ENCODE measurements around the gene DLGAP1. TPM values are rescaled to one million over a fixed set of nuclear protein-coding genes. Genes with fewer than 3 reads are reported as not detected.
A peak's percentile ranks its signal among the peaks of the same experiment; 100 is the strongest.

DLGAP1 gene
- total and polyA plus RNA-seq, 10 of the 15 experiments (the other 5 are each of a cell fraction or from before 2014, with no cell fraction given), result 0.23 to 27.6 (median 1.9) TPM

DNA sequence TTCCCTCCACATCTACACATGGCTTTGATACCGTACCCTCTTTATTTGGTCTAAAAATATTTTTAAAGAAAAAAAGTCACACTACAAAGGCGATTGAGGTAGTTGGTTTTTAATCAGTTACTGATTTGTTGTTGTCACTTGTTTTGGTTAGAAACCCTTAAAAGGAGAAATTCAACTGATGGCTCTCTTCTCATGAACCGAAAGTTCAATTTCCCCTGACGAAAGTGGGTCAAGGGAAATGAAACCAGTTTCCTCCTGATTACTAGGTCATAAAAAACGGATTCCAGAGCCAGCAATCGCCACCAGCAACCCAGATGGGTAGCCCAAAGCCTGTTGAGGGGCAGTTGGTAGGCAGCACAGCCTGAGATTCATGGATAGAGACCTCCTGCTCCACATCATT lies 63.2 kb downstream of the DLGAP1 start (continued):
- TF ChIP-seq, protein P1, sequence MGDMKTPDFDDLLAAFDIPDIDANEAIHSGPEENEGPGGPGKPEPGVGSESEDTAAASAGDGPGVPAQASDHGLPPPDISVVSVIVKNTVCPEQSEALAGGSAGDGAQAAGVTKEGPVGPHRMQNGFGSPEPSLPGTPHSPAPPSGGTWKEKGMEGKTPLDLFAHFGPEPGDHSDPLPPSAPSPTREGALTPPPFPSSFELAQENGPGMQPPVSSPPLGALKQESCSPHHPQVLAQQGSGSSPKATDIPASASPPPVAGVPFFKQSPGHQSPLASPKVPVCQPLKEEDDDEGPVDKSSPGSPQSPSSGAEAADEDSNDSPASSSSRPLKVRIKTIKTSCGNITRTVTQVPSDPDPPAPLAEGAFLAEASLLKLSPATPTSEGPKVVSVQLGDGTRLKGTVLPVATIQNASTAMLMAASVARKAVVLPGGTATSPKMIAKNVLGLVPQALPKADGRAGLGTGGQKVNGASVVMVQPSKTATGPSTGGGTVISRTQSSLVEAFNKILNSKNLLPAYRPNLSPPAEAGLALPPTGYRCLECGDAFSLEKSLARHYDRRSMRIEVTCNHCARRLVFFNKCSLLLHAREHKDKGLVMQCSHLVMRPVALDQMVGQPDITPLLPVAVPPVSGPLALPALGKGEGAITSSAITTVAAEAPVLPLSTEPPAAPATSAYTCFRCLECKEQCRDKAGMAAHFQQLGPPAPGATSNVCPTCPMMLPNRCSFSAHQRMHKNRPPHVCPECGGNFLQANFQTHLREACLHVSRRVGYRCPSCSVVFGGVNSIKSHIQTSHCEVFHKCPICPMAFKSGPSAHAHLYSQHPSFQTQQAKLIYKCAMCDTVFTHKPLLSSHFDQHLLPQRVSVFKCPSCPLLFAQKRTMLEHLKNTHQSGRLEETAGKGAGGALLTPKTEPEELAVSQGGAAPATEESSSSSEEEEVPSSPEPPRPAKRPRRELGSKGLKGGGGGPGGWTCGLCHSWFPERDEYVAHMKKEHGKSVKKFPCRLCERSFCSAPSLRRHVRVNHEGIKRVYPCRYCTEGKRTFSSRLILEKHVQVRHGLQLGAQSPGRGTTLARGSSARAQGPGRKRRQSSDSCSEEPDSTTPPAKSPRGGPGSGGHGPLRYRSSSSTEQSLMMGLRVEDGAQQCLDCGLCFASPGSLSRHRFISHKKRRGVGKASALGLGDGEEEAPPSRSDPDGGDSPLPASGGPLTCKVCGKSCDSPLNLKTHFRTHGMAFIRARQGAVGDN (IDR thresholded peaks at IDR 0.05), result 0 out of 2 replicates have a peak, but pooled peaks have one; percentile 60
- TF ChIP-seq JUNB (IDR thresholded peaks at IDR 0.05) (no peak), ZNF622 (IDR thresholded peaks at IDR 0.05) (no peak), TCF3 (IDR thresholded peaks at IDR 0.05; ENCODE audit: borderline replicate concordance, insufficient read depth, low read depth, low read length) (no peak), NBN (IDR thresholded peaks at IDR 0.05) (peak; percentile 36), EP300 (IDR thresholded peaks at IDR 0.05; ENCODE audit: borderline replicate concordance in 1 of 2, control insufficient read depth in 1 of 2, low read depth in 2 of 2, low read length in 2 of 2) (peak; percentile 96 to 99), SRF (IDR thresholded peaks at IDR 0.05; ENCODE audit: low read depth in 2 of 2, low read length in 2 of 2) (no peak), PAX5 (IDR thresholded peaks at IDR 0.05; ENCODE audit: borderline replicate concordance, low read depth, low read length) (no peak), SMAD5 (IDR thresholded peaks at IDR 0.05; ENCODE audit: low read depth) (no peak), TAF1 (IDR thresholded peaks at IDR 0.05; ENCODE audit: borderline replicate concordance, low read depth, low read length) (no peak), CBX5 (IDR thresholded peaks at IDR 0.05; ENCODE audit: low read depth) (no peak), BACH1 (IDR thresholded peaks at IDR 0.05; ENCODE audit: borderline replicate concordance) (peak; percentile 32; the same call in 1 of the 2 replicates), EZH2 (IDR thresholded peaks at IDR 0.05; ENCODE audit: borderline replicate concordance, control insufficient read depth, low read depth, low read length) (no peak), YBX1 (IDR thresholded peaks at IDR 0.05) (no peak), IKZF1 (conservative IDR thresholded peaks at IDR 0.05) (peak; percentile 96), NR2C2 (IDR thresholded peaks at IDR 0.05; ENCODE audit: borderline replicate concordance, control insufficient read depth, insufficient read length, low read depth) (no peak), ZNF217 (IDR thresholded peaks at IDR 0.05) (no peak), WRNIP1 (IDR thresholded peaks at IDR 0.05; ENCODE audit: borderline replicate concordance, low read depth, low read length) (no peak), GATAD2B (conservative IDR thresholded peaks at IDR 0.05; ENCODE audit: low read depth) (peak; percentile 51; the same call in 1 of the 2 replicates)
- TF ChIP-seq, protein P2, sequence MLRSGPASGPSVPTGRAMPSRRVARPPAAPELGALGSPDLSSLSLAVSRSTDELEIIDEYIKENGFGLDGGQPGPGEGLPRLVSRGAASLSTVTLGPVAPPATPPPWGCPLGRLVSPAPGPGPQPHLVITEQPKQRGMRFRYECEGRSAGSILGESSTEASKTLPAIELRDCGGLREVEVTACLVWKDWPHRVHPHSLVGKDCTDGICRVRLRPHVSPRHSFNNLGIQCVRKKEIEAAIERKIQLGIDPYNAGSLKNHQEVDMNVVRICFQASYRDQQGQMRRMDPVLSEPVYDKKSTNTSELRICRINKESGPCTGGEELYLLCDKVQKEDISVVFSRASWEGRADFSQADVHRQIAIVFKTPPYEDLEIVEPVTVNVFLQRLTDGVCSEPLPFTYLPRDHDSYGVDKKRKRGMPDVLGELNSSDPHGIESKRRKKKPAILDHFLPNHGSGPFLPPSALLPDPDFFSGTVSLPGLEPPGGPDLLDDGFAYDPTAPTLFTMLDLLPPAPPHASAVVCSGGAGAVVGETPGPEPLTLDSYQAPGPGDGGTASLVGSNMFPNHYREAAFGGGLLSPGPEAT (IDR thresholded peaks at IDR 0.05; ENCODE audit: low read depth), result peak; percentile 84
- TF ChIP-seq, protein P3, sequence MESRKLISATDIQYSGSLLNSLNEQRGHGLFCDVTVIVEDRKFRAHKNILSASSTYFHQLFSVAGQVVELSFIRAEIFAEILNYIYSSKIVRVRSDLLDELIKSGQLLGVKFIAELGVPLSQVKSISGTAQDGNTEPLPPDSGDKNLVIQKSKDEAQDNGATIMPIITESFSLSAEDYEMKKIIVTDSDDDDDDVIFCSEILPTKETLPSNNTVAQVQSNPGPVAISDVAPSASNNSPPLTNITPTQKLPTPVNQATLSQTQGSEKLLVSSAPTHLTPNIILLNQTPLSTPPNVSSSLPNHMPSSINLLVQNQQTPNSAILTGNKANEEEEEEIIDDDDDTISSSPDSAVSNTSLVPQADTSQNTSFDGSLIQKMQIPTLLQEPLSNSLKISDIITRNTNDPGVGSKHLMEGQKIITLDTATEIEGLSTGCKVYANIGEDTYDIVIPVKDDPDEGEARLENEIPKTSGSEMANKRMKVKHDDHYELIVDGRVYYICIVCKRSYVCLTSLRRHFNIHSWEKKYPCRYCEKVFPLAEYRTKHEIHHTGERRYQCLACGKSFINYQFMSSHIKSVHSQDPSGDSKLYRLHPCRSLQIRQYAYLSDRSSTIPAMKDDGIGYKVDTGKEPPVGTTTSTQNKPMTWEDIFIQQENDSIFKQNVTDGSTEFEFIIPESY (IDR thresholded peaks at IDR 0.05), result no peak
- TF ChIP-seq, protein P4, sequence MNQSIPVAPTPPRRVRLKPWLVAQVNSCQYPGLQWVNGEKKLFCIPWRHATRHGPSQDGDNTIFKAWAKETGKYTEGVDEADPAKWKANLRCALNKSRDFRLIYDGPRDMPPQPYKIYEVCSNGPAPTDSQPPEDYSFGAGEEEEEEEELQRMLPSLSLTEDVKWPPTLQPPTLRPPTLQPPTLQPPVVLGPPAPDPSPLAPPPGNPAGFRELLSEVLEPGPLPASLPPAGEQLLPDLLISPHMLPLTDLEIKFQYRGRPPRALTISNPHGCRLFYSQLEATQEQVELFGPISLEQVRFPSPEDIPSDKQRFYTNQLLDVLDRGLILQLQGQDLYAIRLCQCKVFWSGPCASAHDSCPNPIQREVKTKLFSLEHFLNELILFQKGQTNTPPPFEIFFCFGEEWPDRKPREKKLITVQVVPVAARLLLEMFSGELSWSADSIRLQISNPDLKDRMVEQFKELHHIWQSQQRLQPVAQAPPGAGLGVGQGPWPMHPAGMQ (IDR thresholded peaks at IDR 0.05; ENCODE audit: borderline replicate concordance), result no peak
